CD4-positive, alpha-beta memory T cell (primary cell): ENCODE measurements around the gene GRIA1. TPM values are rescaled to one million over a fixed set of nuclear protein-coding genes. Genes with fewer than 3 reads are reported as not detected.

Experiments used
- CTCF ChIA-PET: fragments of 350-600 bp; sonication (Branson Sonifier 250); formaldehyde crosslinking; loops from one replicate; lab custom pipeline; 2021; ENCODE audit warnings: inconsistent platforms; ENCODE audit not compliant: partially characterized antibody; lab: Charles Lee
- POLR2A ChIA-PET: fragments of 350-600 bp; sonication (Branson Sonifier 250); formaldehyde crosslinking; loops from one replicate; lab custom pipeline; 2021; ENCODE audit not compliant: partially characterized antibody; lab: Charles Lee
- DNase-seq, 5 donors: peaks; one replicate each; pipeline versions ENCODE4 v3.0.0 to v3.0.0-alpha.2; 2020 to 2022; ENCODE audit warnings: mixed read lengths in 1 of 5
- H3K27ac ChIP-seq: one replicate; pipeline ENCODE4 v1.7.0; 2013; ENCODE audit warnings: low read depth, low read length
- H3K27me3 ChIP-seq: 2 replicates; pipeline ENCODE4 v1.7.0; 2013; ENCODE audit warnings: mild to moderate bottlenecking, low read length, moderate library complexity; ENCODE audit not compliant: insufficient read depth
- H3K36me3 ChIP-seq: 2 replicates; pipeline ENCODE4 v1.7.0; 2013; ENCODE audit warnings: mild to moderate bottlenecking, low read length, moderate library complexity; ENCODE audit not compliant: insufficient read depth
- H3K4me1 ChIP-seq: 2 replicates; pipeline ENCODE4 v1.7.0; 2013; ENCODE audit warnings: mild to moderate bottlenecking, low read length, moderate library complexity; ENCODE audit not compliant: insufficient read depth
- H3K4me3 ChIP-seq, 2 donors: one replicate each; pipeline ENCODE4 v1.7.0; 2013; ENCODE audit warnings: low read length in 2 of 2, mild to moderate bottlenecking in 1 of 2
- H3K9me3 ChIP-seq, 2 donors: one replicate each; pipeline ENCODE4 v1.7.0; 2013; ENCODE audit warnings: low read length in 2 of 2, control low read depth in 1 of 2; ENCODE audit not compliant: control insufficient read depth in 1 of 2
- H3K27ac Mint-ChIP-seq, 7 donors: one replicate each; pipeline ENCODE4 v1.8.0; 2020 to 2021; ENCODE audit warnings: mixed read lengths in 7 of 7, mild to moderate bottlenecking in 6 of 7, inconsistent platforms in 3 of 7, moderate library complexity in 3 of 7
- H3K27me3 Mint-ChIP-seq, 2 donors: one replicate each; pipeline ENCODE4 v1.8.0; 2020 to 2021; ENCODE audit warnings: mixed read lengths in 2 of 2
- H3K36me3 Mint-ChIP-seq, 2 donors: one replicate each; pipeline ENCODE4 v1.8.0; 2020 to 2021; ENCODE audit warnings: mixed read lengths in 2 of 2, inconsistent platforms in 1 of 2, mild to moderate bottlenecking in 1 of 2
- H3K4me1 Mint-ChIP-seq, 4 donors: one replicate each; pipeline ENCODE4 v1.8.0; 2020 to 2021; ENCODE audit warnings: mixed read lengths in 4 of 4, mild to moderate bottlenecking in 1 of 4
- H3K4me3 Mint-ChIP-seq, 8 donors: one replicate each; pipeline ENCODE4 v1.8.0; 2020 to 2021; ENCODE audit warnings: mixed read lengths in 8 of 8, mild to moderate bottlenecking in 7 of 8, moderate library complexity in 6 of 8, inconsistent platforms in 3 of 8
- H3K9me3 Mint-ChIP-seq, 8 donors: one replicate each; pipeline ENCODE4 v1.8.0; 2020 to 2021; ENCODE audit warnings: mixed read lengths in 8 of 8, mild to moderate bottlenecking in 5 of 8, inconsistent platforms in 3 of 8, moderate library complexity in 1 of 8
- intact Hi-C: fragments of 100-400 bp; cut with micrococcal nuclease; formaldehyde crosslinking; loops from one replicate; pipeline ENCODE4 v1.15.1; 2023
- polyA plus RNA-seq, 2 donors: library from polyadenylated mRNA; unstranded; fragments of 300-500 nt; fragmentation: Illumina TruSeq; gene quantifications; one replicate each; pipeline ENCODE4 v1.2.3, GENCODE V29; 2021
- total RNA-seq, 2 experiments: library from RNA; stranded (reverse); gene quantifications; one replicate each; pipeline ENCODE4 v1.2.3, GENCODE V29; 2021

GRIA1 gene
- total and polyA plus RNA-seq, 4 experiments from 2014 or later, result not detected

DNA sequence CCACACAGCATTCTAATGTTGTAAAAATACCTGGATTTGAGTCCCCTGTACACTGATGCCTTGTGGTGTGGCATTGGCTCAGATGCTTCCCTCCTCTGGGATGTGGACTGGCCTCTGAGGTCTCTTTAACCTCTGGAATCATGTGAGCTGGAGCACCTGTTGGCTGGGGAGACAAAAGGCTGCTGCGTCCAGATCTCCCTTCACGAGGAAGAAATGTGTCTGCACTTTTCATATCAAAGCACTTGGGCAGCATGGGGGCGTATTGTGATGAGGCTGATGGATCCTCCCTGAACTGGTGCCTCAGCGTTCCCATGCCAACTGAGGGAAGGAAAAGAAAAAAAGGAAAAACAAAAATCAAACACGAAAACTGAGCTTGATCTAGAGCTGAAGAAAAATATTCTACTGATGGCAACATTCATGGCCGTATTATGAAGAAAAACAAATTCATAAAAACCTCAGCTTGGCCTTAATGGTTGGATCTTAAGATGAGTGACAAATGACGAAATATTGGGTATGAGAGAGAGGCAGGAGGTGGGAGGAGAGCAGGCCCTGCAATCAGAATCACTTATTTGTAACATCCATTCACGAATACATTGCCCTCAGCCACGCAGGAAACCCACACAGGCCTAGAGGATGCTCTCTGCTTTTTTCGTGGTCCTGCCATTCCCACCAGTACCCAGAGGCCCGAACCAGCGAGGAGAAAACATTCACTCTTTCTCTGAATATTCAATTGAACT, 26.2 kb downstream of the GRIA1 start:
- Mint-ChIP-seq H3K9me3 (peaks cover 0 to 19% (median 6%) of the 10 kb centered on the region in 8 donors), H3K36me3 (no peaks in the 10 kb centered on the region), H3K4me1 (no peaks in the 10 kb centered on the region), H3K27ac (no peak overlapping the region), H3K27me3 (peaks cover 2 to 4% of the 10 kb centered on the region in 2 donors), H3K4me3 (no peak overlapping the region)
- intact Hi-C loops, result no loop called here
- no peaks in the 10 kb centered on the region for H3K27me3 ChIP-seq
- POLR2A ChIA-PET, result no interaction called here
- DNase-seq, result no peak
- H3K36me3 ChIP-seq, result no peaks in the 10 kb centered on the region
- no peaks in the 10 kb centered on the region for H3K4me1 ChIP-seq
- no peak overlapping the region for H3K4me3 ChIP-seq
- H3K9me3 ChIP-seq, result no peaks in the 10 kb centered on the region
- CTCF ChIA-PET, result no interaction called here
- H3K27ac ChIP-seq, result no peak overlapping the region

DNA sequence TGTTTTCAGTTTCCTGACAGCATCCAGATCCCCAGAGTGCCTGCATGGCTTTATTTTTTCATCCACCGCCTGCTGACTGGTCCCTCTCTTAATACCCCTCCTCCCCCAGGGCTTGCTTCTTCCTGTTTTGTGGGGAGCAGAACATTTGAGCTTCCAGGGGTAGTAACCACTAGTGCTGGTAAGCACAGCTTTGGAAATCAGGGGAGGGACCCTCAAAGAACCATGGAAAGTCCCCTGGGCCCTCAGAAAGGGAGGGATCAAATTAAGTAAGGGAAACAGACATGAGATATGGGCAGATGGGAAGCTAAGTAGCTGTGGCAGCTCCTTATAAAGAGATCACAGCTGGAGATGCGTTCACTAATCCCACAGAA, 26.8 kb downstream of the GRIA1 start:
- Histone ChIP-seq H3K27me3 (no peaks in the 10 kb centered on the region), H3K36me3 (no peaks in the 10 kb centered on the region), H3K4me1 (no peaks in the 10 kb centered on the region), H3K27ac (no peak overlapping the region), H3K9me3 (no peaks in the 10 kb centered on the region), H3K4me3 (no peak overlapping the region)
- ChIA-PET POLR2A (no interaction called here), CTCF (no interaction called here)
- Mint-ChIP-seq H3K4me3 (no peak overlapping the region), H3K4me1 (no peaks in the 10 kb centered on the region), H3K27me3 (peaks cover 2 to 4% of the 10 kb centered on the region in 2 donors), H3K9me3 (peaks cover 0 to 19% (median 6%) of the 10 kb centered on the region in 8 donors), H3K36me3 (no peaks in the 10 kb centered on the region), H3K27ac (no peak overlapping the region)
- intact Hi-C loops, result no loop called here
- DNase-seq, result no peak

DNA sequence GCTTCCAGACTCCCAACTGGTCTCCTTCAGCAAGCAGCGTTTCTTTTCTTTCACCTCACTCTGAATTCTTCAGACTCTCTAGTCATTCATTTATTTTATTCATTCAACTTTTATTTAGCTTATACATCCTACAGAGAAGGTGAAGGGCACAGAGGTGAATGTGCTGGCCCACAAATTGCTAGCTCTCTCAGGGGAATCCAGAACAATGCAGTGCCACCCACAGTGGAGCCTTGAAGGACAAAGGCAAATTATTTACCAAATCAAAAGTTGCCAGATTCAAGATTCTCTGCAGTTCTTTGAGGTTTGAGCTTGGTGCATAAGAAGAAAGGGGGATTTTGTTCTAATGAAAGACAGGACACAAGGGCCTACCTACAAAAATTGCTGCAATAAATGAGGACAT, 29.7 kb downstream of the GRIA1 start:
- intact Hi-C loops, result no loop called here

DNA sequence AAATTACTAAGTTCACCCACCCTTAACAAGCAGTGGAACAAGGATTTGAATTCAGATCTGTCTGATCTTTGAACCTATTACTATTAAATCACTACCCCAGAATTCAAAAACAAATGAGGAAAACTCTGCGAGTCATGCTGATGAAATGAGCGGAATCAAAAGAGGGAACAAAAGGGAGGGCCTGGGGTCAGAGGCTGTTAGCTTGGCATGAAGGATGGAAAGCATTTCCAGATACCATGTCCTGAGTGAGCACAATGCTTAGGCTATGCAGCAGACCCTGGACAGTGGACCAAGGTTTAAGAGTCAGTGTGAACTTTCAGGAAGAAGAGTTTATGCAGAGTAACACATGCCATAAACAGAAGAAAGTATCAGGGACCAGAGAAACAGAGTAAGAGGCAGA, 30.5 kb downstream of the GRIA1 start:
- Mint-ChIP-seq H3K4me3 (no peak overlapping the region), H3K9me3 (peaks cover 0 to 3% (median 0%) of the 10 kb centered on the region in 8 donors), H3K4me1 (no peaks in the 10 kb centered on the region), H3K27ac (no peak overlapping the region), H3K27me3 (peaks cover 2 to 6% of the 10 kb centered on the region in 2 donors), H3K36me3 (no peaks in the 10 kb centered on the region)
- intact Hi-C loops, result no loop called here
- ChIA-PET CTCF (interaction anchor here (0.6 to 1.3 kb wide), 2 partner anchors 15 to 1064 kb away, joined by 3 read pairs; no protein-coding TSS in a partner anchor), POLR2A (no interaction called here)
- DNase-seq, result no peak
- H3K4me1 ChIP-seq, result no peaks in the 10 kb centered on the region
- no peaks in the 10 kb centered on the region for H3K9me3 ChIP-seq
- no peaks in the 10 kb centered on the region for H3K36me3 ChIP-seq
- H3K27me3 ChIP-seq, result no peaks in the 10 kb centered on the region
- H3K4me3 ChIP-seq, result no peak overlapping the region
- H3K27ac ChIP-seq, result no peak overlapping the region

More for the DNA sequence above, 29.7 kb downstream of the GRIA1 start:
- Histone ChIP-seq H3K27ac (no peak overlapping the region), H3K4me3 (no peak overlapping the region), H3K9me3 (no peaks in the 10 kb centered on the region), H3K27me3 (no peaks in the 10 kb centered on the region), H3K36me3 (no peaks in the 10 kb centered on the region), H3K4me1 (no peaks in the 10 kb centered on the region)
- no peak for DNase-seq
- Mint-ChIP-seq H3K36me3 (no peaks in the 10 kb centered on the region), H3K9me3 (peaks cover 0 to 4% (median 0%) of the 10 kb centered on the region in 8 donors), H3K27ac (no peak overlapping the region), H3K4me3 (no peak overlapping the region), H3K27me3 (peaks cover 2 to 6% of the 10 kb centered on the region in 2 donors), H3K4me1 (no peaks in the 10 kb centered on the region)
- CTCF ChIA-PET, result no interaction called here
- POLR2A ChIA-PET, result no interaction called here

DNA sequence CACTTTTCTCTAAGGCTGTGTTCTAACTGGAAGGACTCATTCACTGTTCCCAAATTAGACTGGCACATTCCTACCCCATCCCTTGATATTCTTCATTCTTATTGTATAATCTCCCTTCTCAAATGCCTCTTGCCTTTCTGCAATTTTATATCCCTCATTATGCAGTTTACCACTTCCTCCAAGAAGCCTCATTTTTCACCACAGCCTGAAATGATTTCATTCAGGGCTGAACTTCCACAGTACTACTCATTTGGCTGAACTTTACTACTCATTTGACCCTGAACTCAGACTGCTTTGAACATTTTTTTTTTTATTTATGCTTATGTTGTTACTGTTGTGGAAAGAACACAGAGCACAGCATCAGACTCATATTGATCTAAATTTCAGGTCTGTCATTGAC, 32.7 kb downstream of the GRIA1 start:
- ChIA-PET CTCF (no interaction called here), POLR2A (no interaction called here)
- Histone ChIP-seq H3K4me1 (no peaks in the 10 kb centered on the region), H3K36me3 (no peaks in the 10 kb centered on the region), H3K27ac (no peak overlapping the region), H3K9me3 (no peaks in the 10 kb centered on the region), H3K4me3 (no peak overlapping the region), H3K27me3 (no peaks in the 10 kb centered on the region)
- Mint-ChIP-seq H3K9me3 (no peaks in the 10 kb centered on the region), H3K36me3 (no peaks in the 10 kb centered on the region), H3K27me3 (peaks cover 0 to 2% of the 10 kb centered on the region in 2 donors), H3K4me3 (no peak overlapping the region), H3K4me1 (no peaks in the 10 kb centered on the region), H3K27ac (no peak overlapping the region)
- no peak for DNase-seq
- intact Hi-C loops, result no loop called here

DNA sequence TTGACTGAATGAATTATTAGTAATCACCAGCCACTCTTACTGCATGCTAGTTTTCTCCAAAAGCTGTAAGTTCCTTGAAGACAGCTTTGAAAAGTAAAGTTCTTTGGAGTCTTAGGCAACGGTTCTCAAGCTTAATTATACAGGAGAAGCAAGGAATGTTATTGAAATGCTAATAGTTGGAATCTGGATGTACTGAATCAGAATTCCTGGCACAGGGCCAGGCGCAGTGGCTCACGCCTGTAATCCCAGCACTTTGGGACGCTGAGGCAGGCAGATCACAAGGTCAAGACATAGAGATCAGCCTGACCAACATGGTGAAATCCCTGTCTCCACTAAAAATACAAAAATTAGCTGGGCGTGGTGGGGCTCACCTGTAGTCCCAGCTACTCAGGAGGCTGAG, 33.4 kb downstream of the GRIA1 start:
- no peak overlapping the region for H3K4me3 Mint-ChIP-seq
- no peaks in the 10 kb centered on the region for H3K4me1 ChIP-seq
- no peak overlapping the region for H3K27ac ChIP-seq
- intact Hi-C loops, result no loop called here
- no peaks in the 10 kb centered on the region for H3K36me3 ChIP-seq
- ChIA-PET POLR2A (no interaction called here), CTCF (no interaction called here)
- no peaks in the 10 kb centered on the region for H3K27me3 ChIP-seq
- H3K27me3 Mint-ChIP-seq, result peaks cover 0 to 2% of the 10 kb centered on the region in 2 donors
- no peaks in the 10 kb centered on the region for H3K4me1 Mint-ChIP-seq
- H3K9me3 Mint-ChIP-seq, result no peaks in the 10 kb centered on the region
- DNase-seq, result no peak
- H3K36me3 Mint-ChIP-seq, result no peaks in the 10 kb centered on the region
- H3K4me3 ChIP-seq, result no peak overlapping the region
- H3K9me3 ChIP-seq, result no peaks in the 10 kb centered on the region
- H3K27ac Mint-ChIP-seq, result no peak overlapping the region

DNA sequence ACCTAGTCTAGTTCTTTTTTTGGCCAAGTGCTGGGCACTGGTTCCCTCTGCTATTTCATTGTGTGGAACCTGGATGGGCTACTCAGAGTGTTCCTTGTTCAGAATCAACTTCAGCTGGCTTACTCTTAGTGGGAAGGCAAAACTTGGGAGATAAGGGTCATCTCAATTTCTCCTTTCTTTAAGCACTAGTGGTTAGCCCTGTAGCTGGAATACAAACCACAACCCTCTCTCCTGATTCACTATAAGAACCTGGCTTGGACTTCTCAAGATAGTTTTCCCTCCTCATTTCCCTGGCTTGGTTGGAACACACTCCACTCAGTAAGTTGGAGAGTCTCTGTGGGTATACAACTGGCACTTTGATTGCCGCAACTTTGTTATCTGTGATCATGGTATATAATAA, 35.1 kb downstream of the GRIA1 start:
- no peak for DNase-seq
- H3K27me3 Mint-ChIP-seq, result peaks cover 0 to 2% of the 10 kb centered on the region in 2 donors
- Histone ChIP-seq H3K4me3 (no peak overlapping the region), H3K36me3 (no peaks in the 10 kb centered on the region), H3K27me3 (no peaks in the 10 kb centered on the region), H3K4me1 (no peaks in the 10 kb centered on the region), H3K27ac (no peak overlapping the region), H3K9me3 (no peaks in the 10 kb centered on the region)
- POLR2A ChIA-PET, result no interaction called here
- H3K36me3 Mint-ChIP-seq, result no peaks in the 10 kb centered on the region
- H3K9me3 Mint-ChIP-seq, result no peaks in the 10 kb centered on the region
- CTCF ChIA-PET, result no interaction called here
- H3K4me1 Mint-ChIP-seq, result no peaks in the 10 kb centered on the region
- no peak overlapping the region for H3K27ac Mint-ChIP-seq
- no peak overlapping the region for H3K4me3 Mint-ChIP-seq
- intact Hi-C loops, result no loop called here
